LNCaP clone FGC (cell line): ENCODE measurements around the gene RSRC2.

Experiments used
- DNase-seq: peaks from one replicate; pipeline ENCODE4 v3.0.0-alpha.2; 2011; ENCODE audit warnings: low read depth
- H3K4me3 ChIP-seq: 2 replicates; pipeline ENCODE4 v1.5.1; 2011; ENCODE audit warnings: mild to moderate bottlenecking, low read depth, low read length, control low read depth
- TF ChIP-seq, protein P1 (sequence below): IDR thresholded peaks from 2 replicates; pipeline ENCODE4 v1.5.1; 2012; ENCODE audit warnings: mild to moderate bottlenecking; ENCODE audit not compliant: control insufficient read depth, insufficient read depth; ENCODE audit errors: extremely low read depth

The RSRC2 gene

DNA sequence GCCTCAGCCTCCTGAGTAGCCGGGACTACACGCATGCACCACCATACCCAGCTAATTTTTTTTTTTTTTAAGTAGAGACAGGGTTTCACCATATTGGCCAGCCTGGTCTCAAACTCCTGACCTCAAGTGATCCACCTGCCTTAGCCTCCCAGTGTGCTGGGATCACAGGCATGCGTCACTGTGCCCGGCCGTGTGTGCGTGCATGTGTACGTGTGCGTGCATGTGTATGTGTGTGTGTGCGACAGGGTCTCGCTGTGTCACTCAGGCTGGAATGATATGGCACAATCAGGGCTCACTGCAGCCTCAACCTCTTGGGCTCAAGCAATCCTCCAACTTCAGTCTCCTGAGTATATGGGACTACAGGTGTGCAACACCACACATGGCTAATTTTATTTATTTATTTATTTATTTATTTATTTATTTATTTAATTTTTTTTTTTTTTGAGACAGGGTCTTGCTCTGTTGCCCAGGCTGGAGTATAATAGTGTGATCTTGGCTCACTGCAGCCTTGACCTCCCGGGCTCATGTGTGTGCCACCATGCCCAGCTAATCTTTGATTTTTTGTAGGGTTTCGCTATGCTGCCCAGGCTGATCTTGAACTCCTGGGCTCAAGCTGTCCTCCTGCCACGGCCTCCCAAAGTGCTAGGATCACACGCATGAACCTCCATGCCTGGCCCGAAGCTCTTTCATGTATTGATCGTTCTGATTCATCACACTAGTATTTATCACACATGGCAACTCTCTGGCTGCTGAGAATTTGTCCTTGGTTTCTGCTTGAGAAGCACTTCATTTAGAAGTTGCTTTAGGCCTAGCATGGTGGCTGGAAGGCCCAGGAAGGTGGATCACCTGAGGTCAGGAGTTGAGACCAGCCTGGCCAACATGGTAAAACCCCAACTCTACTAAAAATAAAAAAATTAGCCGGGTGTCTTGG lies 68.4 kb downstream of the RSRC2 start:
- no peak overlapping the region for H3K4me3 ChIP-seq
- no peak for DNase-seq

DNA sequence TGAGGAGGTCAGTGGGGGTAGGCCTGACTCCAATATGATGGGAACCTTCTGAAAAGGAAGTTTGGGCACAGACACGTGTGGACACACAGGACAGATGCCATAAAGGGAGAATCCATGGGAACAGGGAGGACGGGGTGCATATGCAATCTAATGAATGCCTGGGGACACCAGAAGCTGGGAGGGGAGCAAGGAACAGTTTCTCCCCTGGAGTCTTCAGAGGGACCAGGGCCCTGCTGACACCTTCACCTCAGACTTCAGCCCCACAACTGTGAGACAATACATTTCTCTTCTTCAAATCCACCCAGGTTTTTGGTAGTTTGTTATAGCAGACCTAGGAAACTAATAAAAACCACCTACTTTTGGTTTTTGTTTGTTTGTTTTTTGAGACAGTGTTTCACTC lies 69.1 kb downstream of the RSRC2 start:
- TF ChIP-seq, protein P1, sequence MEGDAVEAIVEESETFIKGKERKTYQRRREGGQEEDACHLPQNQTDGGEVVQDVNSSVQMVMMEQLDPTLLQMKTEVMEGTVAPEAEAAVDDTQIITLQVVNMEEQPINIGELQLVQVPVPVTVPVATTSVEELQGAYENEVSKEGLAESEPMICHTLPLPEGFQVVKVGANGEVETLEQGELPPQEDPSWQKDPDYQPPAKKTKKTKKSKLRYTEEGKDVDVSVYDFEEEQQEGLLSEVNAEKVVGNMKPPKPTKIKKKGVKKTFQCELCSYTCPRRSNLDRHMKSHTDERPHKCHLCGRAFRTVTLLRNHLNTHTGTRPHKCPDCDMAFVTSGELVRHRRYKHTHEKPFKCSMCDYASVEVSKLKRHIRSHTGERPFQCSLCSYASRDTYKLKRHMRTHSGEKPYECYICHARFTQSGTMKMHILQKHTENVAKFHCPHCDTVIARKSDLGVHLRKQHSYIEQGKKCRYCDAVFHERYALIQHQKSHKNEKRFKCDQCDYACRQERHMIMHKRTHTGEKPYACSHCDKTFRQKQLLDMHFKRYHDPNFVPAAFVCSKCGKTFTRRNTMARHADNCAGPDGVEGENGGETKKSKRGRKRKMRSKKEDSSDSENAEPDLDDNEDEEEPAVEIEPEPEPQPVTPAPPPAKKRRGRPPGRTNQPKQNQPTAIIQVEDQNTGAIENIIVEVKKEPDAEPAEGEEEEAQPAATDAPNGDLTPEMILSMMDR: no peak
- no peak overlapping the region for H3K4me3 ChIP-seq
- DNase-seq: no peak

More for the DNA sequence above, 68.4 kb downstream of the RSRC2 start:
- TF ChIP-seq, protein P1: no peak

DNA sequence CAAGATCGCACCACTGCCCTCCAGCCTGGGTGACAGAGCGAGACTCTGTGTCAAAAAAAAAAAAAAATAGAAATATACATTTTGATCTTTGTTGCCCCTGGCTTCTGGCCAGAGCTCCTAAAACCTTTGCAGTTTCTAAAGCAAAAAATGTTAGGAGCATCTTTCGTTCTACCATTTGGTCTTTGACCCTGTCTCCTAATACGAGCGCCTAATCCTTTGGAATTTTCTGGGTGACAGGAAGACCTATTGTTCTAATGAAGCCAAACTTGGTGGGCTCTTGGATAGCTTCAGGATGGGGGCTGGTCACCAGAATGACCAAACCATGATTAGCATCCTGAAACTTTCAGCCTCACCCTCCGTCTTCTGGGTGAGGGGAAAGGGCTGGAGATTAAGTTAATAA lies 72.0 kb downstream of the RSRC2 start:
- no peak for DNase-seq
- TF ChIP-seq, protein P1: no peak
- no peak overlapping the region for H3K4me3 ChIP-seq

DNA sequence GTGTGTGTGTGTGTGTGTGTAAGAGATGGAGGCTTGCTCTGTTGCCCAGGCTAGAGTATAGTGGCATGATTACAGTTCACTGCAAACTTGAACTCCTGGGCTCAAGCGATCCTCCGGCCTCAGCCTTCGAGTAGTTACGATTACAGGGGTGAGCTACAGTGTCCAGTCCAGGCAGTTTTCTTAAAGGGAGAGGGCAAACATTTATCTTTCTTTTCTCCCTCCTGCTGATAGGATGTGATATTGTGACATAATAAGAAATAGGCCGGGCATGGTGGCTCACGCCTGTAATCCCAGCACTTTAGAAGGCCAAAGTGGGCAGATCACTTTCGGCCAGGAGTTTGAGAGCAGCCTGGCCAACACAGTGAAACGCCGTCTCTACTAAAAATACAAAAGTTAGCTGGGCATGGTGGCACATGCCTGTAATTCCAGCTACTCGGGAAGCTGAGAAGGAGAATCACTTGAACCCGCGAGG lies 72.5 kb downstream of the RSRC2 start:
- H3K4me3 ChIP-seq: no peak overlapping the region
- TF ChIP-seq, protein P1: no peak
- DNase-seq: no peak
